ENCODE results near the gene CCDC148.

CCDC148 gene

DNA sequence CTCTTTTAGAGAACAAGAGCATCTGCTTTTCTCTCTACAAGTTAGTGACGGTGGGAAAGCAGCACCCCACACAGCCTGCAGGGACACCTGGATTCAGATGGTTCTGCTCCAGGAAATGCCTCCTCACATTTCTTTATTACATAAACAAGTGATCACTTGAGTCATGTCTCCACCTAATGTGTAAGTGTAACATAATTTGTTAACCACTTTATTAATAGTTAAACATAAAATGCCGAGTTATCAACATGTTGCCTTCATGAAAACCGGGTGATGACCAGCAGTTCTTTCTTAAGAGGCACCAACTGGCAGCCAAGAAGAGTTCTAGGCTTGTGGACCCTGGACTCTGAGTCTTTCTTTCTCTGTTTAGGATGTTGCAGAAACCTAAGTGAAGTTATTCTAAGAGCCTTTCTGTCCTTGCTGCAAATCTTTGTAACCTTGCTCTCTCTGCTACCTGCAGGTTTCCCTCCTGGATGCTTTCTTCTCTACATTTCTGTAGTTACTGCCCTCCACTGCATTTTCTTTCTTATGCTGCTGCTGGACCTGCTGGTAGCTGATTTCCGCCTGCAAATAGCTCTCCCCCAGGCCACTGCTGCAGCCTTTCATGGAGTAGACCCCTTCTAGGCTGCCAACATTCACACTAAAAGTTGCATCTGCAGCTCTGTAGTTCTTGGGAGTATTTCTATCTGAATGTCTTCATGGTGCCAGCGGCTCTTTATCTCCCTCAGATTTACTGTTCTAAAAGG lies 330.6 kb downstream of the CCDC148 start:
- peak; percentile 9 for DNase-seq (ENCODE audit: low read depth, low spot score)

GRCh38 chr2:158124896-158125295 lies 331.7 kb downstream of the CCDC148 start:
- no peak for DNase-seq (ENCODE audit: low read depth, low spot score)

Measured in ELF-1 (cell line).